ENCODE data around the gene ITGA11. TPM values are rescaled to one million over a fixed set of nuclear protein-coding genes. Genes with fewer than 3 reads are reported as not detected.

Gene ITGA11
- total and polyA plus RNA-seq, 2 of the 4 experiments (the other 2 are of a cell fraction), result 4.1 to 6.6 TPM

GRCh38 chr15:68328964-68329363, 103.0 kb downstream of the ITGA11 start:
- H2AFZ ChIP-seq (replicated peaks; ENCODE audit: low read length, poor library complexity), result no peak overlapping the region
- ATAC-seq (ENCODE audit: low read depth), result no peak
- no peak overlapping the region for H4K5ac ChIP-seq (ENCODE audit: low read depth, low read length)
- H2BK5ac ChIP-seq (ENCODE audit: low read depth, low read length, poor library complexity, severe bottlenecking), result no peak overlapping the region
- no peak overlapping the region for H3K23ac ChIP-seq (ENCODE audit: low read depth, low read length)
- no peak overlapping the region for H3K4me2 ChIP-seq (ENCODE audit: low read depth, low read length)
- no peaks in the 10 kb centered on the region for H4K20me1 ChIP-seq (ENCODE audit: insufficient read depth, low read length)
- H3K14ac ChIP-seq (replicated peaks; ENCODE audit: low read depth, low read length), result no peak overlapping the region
- no TSS peak for BruUV-seq (replicated peaks)
- intact Hi-C loops (cut with micrococcal nuclease) (no loop called here), in situ Hi-C loops (cut with MboI; ENCODE audit: low sequenced_read_pairs) (no loop called here), dilution Hi-C loops (cut with HindIII; ENCODE audit: low sequenced_read_pairs, unreplicated experiment) (no loop called here)
- no peak overlapping the region for H4K91ac ChIP-seq (ENCODE audit: insufficient read depth, low read depth, low read length)
- H3K56ac ChIP-seq (ENCODE audit: extremely low read depth, insufficient read depth, low read length), result no peak overlapping the region
- no peak overlapping the region for H3K18ac ChIP-seq (ENCODE audit: low read depth, low read length)
- no peak overlapping the region for H3K4me3 ChIP-seq (ENCODE audit: insufficient read depth, low read depth, low read length)
- H3K9me1 ChIP-seq (ENCODE audit: insufficient read depth, low read length), result peaks cover 7% of the 10 kb centered on the region
- H3K9me3 ChIP-seq (ENCODE audit: control insufficient read depth, insufficient read depth, low read length), result no peaks in the 10 kb centered on the region
- H3K27me3 ChIP-seq (ENCODE audit: control insufficient read depth, insufficient read depth, low read length), result no peaks in the 10 kb centered on the region
- DNase-seq, result no peak
- no peak overlapping the region for H2AK9ac ChIP-seq (replicated peaks; ENCODE audit: low read depth, low read length, poor library complexity)
- H3K79me1 ChIP-seq (ENCODE audit: low read depth in 1 of 2, low read length in 2 of 2), result no peaks in the 10 kb centered on the region
- CTCF ChIA-PET, result no interaction called here
- H3K4ac ChIP-seq (ENCODE audit: low read depth, low read length), result no peak overlapping the region
- H2AK5ac ChIP-seq (ENCODE audit: low read depth, low read length), result no peak overlapping the region
- no peak overlapping the region for H4K8ac ChIP-seq (ENCODE audit: low read depth in 2 of 2, low read length in 2 of 2)
- H3K27ac ChIP-seq (ENCODE audit: insufficient read depth, low read length), result no peak overlapping the region
- H3K36me3 ChIP-seq (ENCODE audit: control insufficient read depth, insufficient read depth, low read length), result peaks cover 7% of the 10 kb centered on the region; the same call in 1 of the 2 replicates
- H3K9ac ChIP-seq (ENCODE audit: low read depth, low read length), result no peak overlapping the region
- TF ChIP-seq NFE2L2 (IDR thresholded peaks at IDR 0.05; ENCODE audit: low read depth, low read length) (no peak), POLR2A (IDR thresholded peaks at IDR 0.05; ENCODE audit: low read depth, low read length) (no peak)
- POLR2A ChIA-PET (ENCODE audit: unreplicated experiment), result no interaction called here
- 100% methylated on average over 1 of the region's 3 CpGs; no CpG with 5 or more reads in 1 of the 2 experiments for WGBS, 2 experiments (ENCODE audit: extremely low coverage in 2 of 2, insufficient read length in 1 of 2)
- H3K4me1 ChIP-seq (ENCODE audit: control insufficient read depth, insufficient read depth, low read length), result peaks cover 6% of the 10 kb centered on the region
- no peak overlapping the region for H2BK120ac ChIP-seq (ENCODE audit: low read depth, low read length)
- H2BK15ac ChIP-seq (ENCODE audit: low read depth, low read length), result no peak overlapping the region
- H2BK20ac ChIP-seq (ENCODE audit: low read depth, low read length), result no peak overlapping the region

Data from IMR-90 (cell line).